ENCODE measurements around the gene PALLD. TPM values are rescaled to one million over a fixed set of nuclear protein-coding genes. Genes with fewer than 3 reads are reported as not detected.
A peak's percentile ranks its signal among the peaks of the same experiment; 100 is the strongest.

The PALLD gene
- total RNA-seq, 1 experiment from 2014 or later: 20.9 TPM

GRCh38 chr4:168569066-168569930 is 72.4 kb downstream of the PALLD start:
- DNase-seq (ENCODE audit: low read depth, low spot score): peak; percentile 36
- in situ Hi-C loops (cut with HindIII; ENCODE audit: low pct_unique_long_range_greater_than_20kb, low sequenced_read_pairs): no loop called here

- in situ Hi-C loops (cut with HindIII; ENCODE audit: low pct_unique_long_range_greater_than_20kb, low sequenced_read_pairs): no loop called here
- DNase-seq (ENCODE audit: low read depth, low spot score): no peak
These were observed 73.1 kb downstream of the PALLD start for GRCh38 chr4:168569931-168570276.

- in situ Hi-C loops (cut with HindIII; ENCODE audit: low pct_unique_long_range_greater_than_20kb, low sequenced_read_pairs): no loop called here
- no peak for DNase-seq (ENCODE audit: low read depth, low spot score)
These were observed 73.6 kb downstream of the PALLD start for GRCh38 chr4:168570466-168570865.

GRCh38 chr4:168572002-168572401 is 75.2 kb downstream of the PALLD start:
- in situ Hi-C loops (cut with HindIII; ENCODE audit: low pct_unique_long_range_greater_than_20kb, low sequenced_read_pairs): no loop called here
- no peak for DNase-seq (ENCODE audit: low read depth, low spot score)

GRCh38 chr4:168573870-168574269 is 77.0 kb downstream of the PALLD start:
- DNase-seq (ENCODE audit: low read depth, low spot score): no peak
- in situ Hi-C loops (cut with HindIII; ENCODE audit: low pct_unique_long_range_greater_than_20kb, low sequenced_read_pairs): no loop called here

- in situ Hi-C loops (cut with HindIII; ENCODE audit: low pct_unique_long_range_greater_than_20kb, low sequenced_read_pairs): no loop called here
- DNase-seq (ENCODE audit: low read depth, low spot score): no peak
These were observed 77.9 kb downstream of the PALLD start for GRCh38 chr4:168574581-168575295.

- DNase-seq (ENCODE audit: low read depth, low spot score): no peak
- in situ Hi-C loops (cut with HindIII; ENCODE audit: low pct_unique_long_range_greater_than_20kb, low sequenced_read_pairs): no loop called here
These were observed 78.6 kb downstream of the PALLD start for GRCh38 chr4:168575473-168575872.

GRCh38 chr4:168577624-168578023 is 80.8 kb downstream of the PALLD start:
- no peak for DNase-seq (ENCODE audit: low read depth, low spot score)
- in situ Hi-C loops (cut with HindIII; ENCODE audit: low pct_unique_long_range_greater_than_20kb, low sequenced_read_pairs): no loop called here

- DNase-seq (ENCODE audit: low read depth, low spot score): no peak
- in situ Hi-C loops (cut with HindIII; ENCODE audit: low pct_unique_long_range_greater_than_20kb, low sequenced_read_pairs): no loop called here
These were observed 83.4 kb downstream of the PALLD start for GRCh38 chr4:168580228-168580627.

- DNase-seq (ENCODE audit: low read depth, low spot score): no peak
- in situ Hi-C loops (cut with HindIII; ENCODE audit: low pct_unique_long_range_greater_than_20kb, low sequenced_read_pairs): no loop called here
These were observed 87.5 kb downstream of the PALLD start for GRCh38 chr4:168584321-168584771.

GRCh38 chr4:168585168-168586091 is 88.6 kb downstream of the PALLD start:
- peak; percentile 87 for DNase-seq (ENCODE audit: low read depth, low spot score)
- in situ Hi-C loops (cut with HindIII; ENCODE audit: low pct_unique_long_range_greater_than_20kb, low sequenced_read_pairs): no loop called here

- DNase-seq (ENCODE audit: low read depth, low spot score): no peak
- in situ Hi-C loops (cut with HindIII; ENCODE audit: low pct_unique_long_range_greater_than_20kb, low sequenced_read_pairs): no loop called here
These were observed 90.1 kb downstream of the PALLD start for GRCh38 chr4:168586926-168587325.

- in situ Hi-C loops (cut with HindIII; ENCODE audit: low pct_unique_long_range_greater_than_20kb, low sequenced_read_pairs): no loop called here
- DNase-seq (ENCODE audit: low read depth, low spot score): no peak
These were observed 90.7 kb downstream of the PALLD start for GRCh38 chr4:168587411-168588125.

GRCh38 chr4:168588916-168589531 is 92.2 kb downstream of the PALLD start:
- in situ Hi-C loops (cut with HindIII; ENCODE audit: low pct_unique_long_range_greater_than_20kb, low sequenced_read_pairs): no loop called here
- no peak for DNase-seq (ENCODE audit: low read depth, low spot score)

- no peak for DNase-seq (ENCODE audit: low read depth, low spot score)
- in situ Hi-C loops (cut with HindIII; ENCODE audit: low pct_unique_long_range_greater_than_20kb, low sequenced_read_pairs): no loop called here
These were observed 95.8 kb downstream of the PALLD start for GRCh38 chr4:168592676-168593075.

- no peak for DNase-seq (ENCODE audit: low read depth, low spot score)
- in situ Hi-C loops (cut with HindIII; ENCODE audit: low pct_unique_long_range_greater_than_20kb, low sequenced_read_pairs): no loop called here
These were observed 96.5 kb downstream of the PALLD start for GRCh38 chr4:168593399-168593798.

GRCh38 chr4:168594121-168594520 is 97.3 kb downstream of the PALLD start:
- in situ Hi-C loops (cut with HindIII; ENCODE audit: low pct_unique_long_range_greater_than_20kb, low sequenced_read_pairs): no loop called here

More at GRCh38 chr4:168594121-168594520, 97.3 kb downstream of the PALLD start:
- DNase-seq (ENCODE audit: low read depth, low spot score): no peak
